Dermis microvascular lymphatic vessel endothelial cell (primary cell): ENCODE results near the gene NUBPL. TPM values are rescaled to one million over a fixed set of nuclear protein-coding genes. Genes with fewer than 3 reads are reported as not detected.

Experiments
- total RNA-seq: library from RNA; depleted of rRNA; stranded (reverse); fragments of >200 nt; gene quantifications from 2 replicates; pipeline ENCODE4 v1.2.1, GENCODE V29; 2014

The NUBPL gene
- total RNA-seq, 1 donor from 2014 or later = 4.7 TPM

Other genes with a start within 250 kb of the NUBPL start
- gene HEATR5A, start 140.9 kb upstream of the NUBPL start, total RNA-seq = 28.8 and 29.0 TPM in 2 replicates
- 20.6 and 24.6 TPM in 2 replicates for gene DTD2, start 103.9 kb upstream of the NUBPL start, total RNA-seq
- gene GPR33, start 73.4 kb upstream of the NUBPL start, total RNA-seq = not detected in 2 replicates